Erythroblast (primary cell): Measurements from ENCODE around the gene DPP7.

ENCODE experiments used
- GATA1 ChIP-seq: IDR thresholded peaks from 2 replicates; pipeline ENCODE4 v1.6.1; 2011; ENCODE audit warnings: low read depth, mild to moderate bottlenecking, control low read depth, low read length, moderate library complexity
- POLR2A ChIP-seq: IDR thresholded peaks from 2 replicates; pipeline ENCODE4 v1.6.1; 2011; ENCODE audit warnings: mild to moderate bottlenecking, low read length

DNA sequence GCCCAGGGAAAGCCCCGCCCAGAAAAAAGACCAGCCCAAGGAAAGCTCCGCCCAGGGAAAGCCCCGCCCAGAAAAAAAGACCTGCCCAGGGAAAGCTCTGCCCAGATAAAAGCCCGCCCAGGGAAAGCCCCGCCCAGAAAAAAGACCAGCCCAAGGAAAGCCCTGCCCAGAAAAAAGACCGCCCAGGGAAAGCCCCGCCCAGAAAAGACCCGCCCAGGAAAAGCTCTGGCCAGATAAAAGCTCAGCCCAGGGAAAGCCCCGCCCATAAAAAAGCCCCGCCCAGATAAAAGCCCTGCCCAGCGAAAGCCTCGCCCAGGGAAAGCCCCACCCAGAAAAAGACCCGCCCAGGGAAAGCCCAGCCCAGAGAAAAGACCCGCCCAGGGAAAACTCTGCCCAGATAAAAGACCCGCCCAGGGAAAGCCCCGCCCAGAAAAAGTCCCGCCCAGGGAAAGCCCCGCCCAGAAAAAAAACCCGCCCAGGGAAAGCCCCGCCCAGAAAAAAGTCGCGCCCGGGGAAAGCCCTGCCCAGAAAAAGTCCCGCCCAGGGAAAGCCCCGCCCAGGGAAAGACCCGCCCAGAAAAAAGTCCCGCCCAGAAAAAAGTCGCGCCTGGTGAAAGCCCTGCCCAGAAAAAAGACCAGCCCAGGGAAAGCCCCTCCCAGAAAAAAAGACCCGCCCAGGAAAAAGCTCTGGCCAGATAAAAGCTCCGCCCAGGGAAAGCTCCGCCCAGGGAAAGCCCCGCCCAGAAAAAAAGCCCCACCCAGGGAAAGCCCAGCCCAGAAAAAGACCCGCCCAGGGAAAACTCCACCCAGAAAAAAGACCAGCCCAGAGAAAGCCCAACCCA, 36.3 kb upstream of the DPP7 start:
- TF ChIP-seq POLR2A: no peak
- no peak for TF ChIP-seq GATA1
